ENCODE results near the gene BNC1. TPM values are rescaled to one million over a fixed set of nuclear protein-coding genes. Genes with fewer than 3 reads are reported as not detected.

Gene BNC1
- total and polyA plus RNA-seq, 2 of the 4 experiments (the other 2 are of a cell fraction): 0.38 to 0.54 TPM

DNA sequence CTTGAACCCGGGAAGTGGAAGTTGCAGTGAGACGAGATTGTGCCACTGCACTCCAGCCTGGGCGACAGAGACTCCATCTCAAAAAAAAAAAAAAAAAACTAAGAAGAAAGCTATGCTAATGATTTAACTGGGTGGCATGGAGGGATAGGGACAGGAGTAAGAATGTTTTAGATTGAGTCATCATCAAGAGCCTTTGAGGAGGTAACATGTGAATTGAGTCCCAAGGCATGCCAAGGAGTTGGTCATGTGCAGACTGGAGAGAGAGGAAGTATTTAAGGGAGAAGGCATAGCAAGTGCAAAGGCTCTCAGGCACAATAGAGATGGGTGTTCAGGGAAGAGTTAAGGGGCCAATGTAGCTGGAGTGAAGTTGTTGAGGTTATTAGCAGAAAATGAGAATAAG lies 9.1 kb downstream of the BNC1 start:
- BruUV-seq (replicated peaks): no TSS peak
- H3K18ac ChIP-seq (ENCODE audit: low read depth, low read length): no peak overlapping the region
- H3K56ac ChIP-seq (ENCODE audit: extremely low read depth, insufficient read depth, low read length): no peak overlapping the region
- DNase-seq: no peak
- H2BK15ac ChIP-seq (ENCODE audit: low read depth, low read length): no peak overlapping the region
- in situ Hi-C loops (cut with MboI; ENCODE audit: low sequenced_read_pairs): no loop called here
- H3K36me3 ChIP-seq (ENCODE audit: control insufficient read depth, insufficient read depth, low read length): no peaks in the 10 kb centered on the region
- dilution Hi-C loops (cut with HindIII; ENCODE audit: low sequenced_read_pairs, unreplicated experiment): no loop called here
- POLR2A ChIA-PET (ENCODE audit: unreplicated experiment): interaction anchor here (0.6 kb wide), 1 partner anchor 282 kb away, joined by 3 read pairs; no protein-coding TSS in a partner anchor
- no peak overlapping the region for H3K4ac ChIP-seq (ENCODE audit: low read depth, low read length)
- CTCF ChIA-PET: no interaction called here
- H4K20me1 ChIP-seq (ENCODE audit: insufficient read depth, low read length): no peaks in the 10 kb centered on the region
- peaks cover 6% of the 10 kb centered on the region for H3K27me3 ChIP-seq (ENCODE audit: control insufficient read depth, insufficient read depth, low read length)
- no peak for ATAC-seq (ENCODE audit: low read depth)
- H2AK9ac ChIP-seq (replicated peaks; ENCODE audit: low read depth, low read length, poor library complexity): no peak overlapping the region
- WGBS, 2 experiments (ENCODE audit: extremely low coverage in 2 of 2, insufficient read length in 1 of 2): no CpG with 5 or more reads among the region's 3 CpGs
- no peak overlapping the region for H4K5ac ChIP-seq (ENCODE audit: low read depth, low read length)
- no peak overlapping the region for H3K4me3 ChIP-seq (ENCODE audit: insufficient read depth, low read depth, low read length)
- no peak overlapping the region for H2BK5ac ChIP-seq (ENCODE audit: low read depth, low read length, poor library complexity, severe bottlenecking)
- H3K27ac ChIP-seq (ENCODE audit: insufficient read depth, low read length): no peak overlapping the region
- H2AK5ac ChIP-seq (ENCODE audit: low read depth, low read length): no peak overlapping the region
- no peak overlapping the region for H4K91ac ChIP-seq (ENCODE audit: insufficient read depth, low read depth, low read length)
- no peak overlapping the region for H3K14ac ChIP-seq (replicated peaks; ENCODE audit: low read depth, low read length)
- H2BK20ac ChIP-seq (ENCODE audit: low read depth, low read length): no peak overlapping the region
- TF ChIP-seq NFE2L2 (IDR thresholded peaks at IDR 0.05; ENCODE audit: low read depth, low read length) (no peak), CEBPB (IDR thresholded peaks at IDR 0.05; ENCODE audit: low read depth, low read length) (no peak), RFX5 (IDR thresholded peaks at IDR 0.05; ENCODE audit: low read depth, low read length) (no peak), MAFK (IDR thresholded peaks at IDR 0.05; ENCODE audit: low read depth, low read length) (no peak), MXI1 (IDR thresholded peaks at IDR 0.05; ENCODE audit: borderline replicate concordance, low read depth, low read length) (no peak), RAD21 (IDR thresholded peaks at IDR 0.05; ENCODE audit: low read length) (no peak), CHD1 (IDR thresholded peaks at IDR 0.05; ENCODE audit: low read depth, low read length) (no peak), SMC3 (IDR thresholded peaks at IDR 0.05; ENCODE audit: low read depth, low read length) (no peak), RCOR1 (IDR thresholded peaks at IDR 0.05; ENCODE audit: insufficient replicate concordance, low read length) (no peak), FOS (IDR thresholded peaks at IDR 0.05; ENCODE audit: low read depth, low read length) (no peak), MAZ (IDR thresholded peaks at IDR 0.05; ENCODE audit: borderline replicate concordance, low read depth, low read length) (no peak), BHLHE40 (IDR thresholded peaks at IDR 0.05; ENCODE audit: low read depth, low read length) (no peak)
- TF ChIP-seq, protein P1, sequence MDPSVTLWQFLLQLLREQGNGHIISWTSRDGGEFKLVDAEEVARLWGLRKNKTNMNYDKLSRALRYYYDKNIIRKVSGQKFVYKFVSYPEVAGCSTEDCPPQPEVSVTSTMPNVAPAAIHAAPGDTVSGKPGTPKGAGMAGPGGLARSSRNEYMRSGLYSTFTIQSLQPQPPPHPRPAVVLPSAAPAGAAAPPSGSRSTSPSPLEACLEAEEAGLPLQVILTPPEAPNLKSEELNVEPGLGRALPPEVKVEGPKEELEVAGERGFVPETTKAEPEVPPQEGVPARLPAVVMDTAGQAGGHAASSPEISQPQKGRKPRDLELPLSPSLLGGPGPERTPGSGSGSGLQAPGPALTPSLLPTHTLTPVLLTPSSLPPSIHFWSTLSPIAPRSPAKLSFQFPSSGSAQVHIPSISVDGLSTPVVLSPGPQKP (IDR thresholded peaks at IDR 0.05; ENCODE audit: borderline replicate concordance, low read depth, low read length): no peak
- TF ChIP-seq, protein P2, sequence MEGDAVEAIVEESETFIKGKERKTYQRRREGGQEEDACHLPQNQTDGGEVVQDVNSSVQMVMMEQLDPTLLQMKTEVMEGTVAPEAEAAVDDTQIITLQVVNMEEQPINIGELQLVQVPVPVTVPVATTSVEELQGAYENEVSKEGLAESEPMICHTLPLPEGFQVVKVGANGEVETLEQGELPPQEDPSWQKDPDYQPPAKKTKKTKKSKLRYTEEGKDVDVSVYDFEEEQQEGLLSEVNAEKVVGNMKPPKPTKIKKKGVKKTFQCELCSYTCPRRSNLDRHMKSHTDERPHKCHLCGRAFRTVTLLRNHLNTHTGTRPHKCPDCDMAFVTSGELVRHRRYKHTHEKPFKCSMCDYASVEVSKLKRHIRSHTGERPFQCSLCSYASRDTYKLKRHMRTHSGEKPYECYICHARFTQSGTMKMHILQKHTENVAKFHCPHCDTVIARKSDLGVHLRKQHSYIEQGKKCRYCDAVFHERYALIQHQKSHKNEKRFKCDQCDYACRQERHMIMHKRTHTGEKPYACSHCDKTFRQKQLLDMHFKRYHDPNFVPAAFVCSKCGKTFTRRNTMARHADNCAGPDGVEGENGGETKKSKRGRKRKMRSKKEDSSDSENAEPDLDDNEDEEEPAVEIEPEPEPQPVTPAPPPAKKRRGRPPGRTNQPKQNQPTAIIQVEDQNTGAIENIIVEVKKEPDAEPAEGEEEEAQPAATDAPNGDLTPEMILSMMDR (conservative IDR thresholded peaks at IDR 0.05; ENCODE audit: low read depth, low read length): no peak
- TF ChIP-seq, protein P3, sequence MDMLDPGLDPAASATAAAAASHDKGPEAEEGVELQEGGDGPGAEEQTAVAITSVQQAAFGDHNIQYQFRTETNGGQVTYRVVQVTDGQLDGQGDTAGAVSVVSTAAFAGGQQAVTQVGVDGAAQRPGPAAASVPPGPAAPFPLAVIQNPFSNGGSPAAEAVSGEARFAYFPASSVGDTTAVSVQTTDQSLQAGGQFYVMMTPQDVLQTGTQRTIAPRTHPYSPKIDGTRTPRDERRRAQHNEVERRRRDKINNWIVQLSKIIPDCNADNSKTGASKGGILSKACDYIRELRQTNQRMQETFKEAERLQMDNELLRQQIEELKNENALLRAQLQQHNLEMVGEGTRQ (IDR thresholded peaks at IDR 0.05; ENCODE audit: low read depth, low read length): no peak
- no peak overlapping the region for H2AFZ ChIP-seq (replicated peaks; ENCODE audit: low read length, poor library complexity)
- H3K79me1 ChIP-seq (ENCODE audit: low read depth in 1 of 2, low read length in 2 of 2): no peaks in the 10 kb centered on the region
- no peak overlapping the region for H3K4me2 ChIP-seq (ENCODE audit: low read depth, low read length)
- no peaks in the 10 kb centered on the region for H3K4me1 ChIP-seq (ENCODE audit: control insufficient read depth, insufficient read depth, low read length)
- H2BK120ac ChIP-seq (ENCODE audit: low read depth, low read length): no peak overlapping the region
- intact Hi-C loops (cut with micrococcal nuclease): no loop called here
- H3K9me3 ChIP-seq (ENCODE audit: control insufficient read depth, insufficient read depth, low read length): no peaks in the 10 kb centered on the region
- no peak overlapping the region for H3K23ac ChIP-seq (ENCODE audit: low read depth, low read length)
- no peaks in the 10 kb centered on the region for H3K9me1 ChIP-seq (ENCODE audit: insufficient read depth, low read length)
- H4K8ac ChIP-seq (ENCODE audit: low read depth in 2 of 2, low read length in 2 of 2): no peak overlapping the region
- H3K9ac ChIP-seq (ENCODE audit: low read depth, low read length): no peak overlapping the region

All from IMR-90 (cell line).